ENCODE results near the gene RELT.

- TF ChIP-seq POLR2AphosphoS5 (IDR thresholded peaks at IDR 0.05; ENCODE audit: borderline replicate concordance, low read depth, low read length) (no peak), EZH2 (IDR thresholded peaks at IDR 0.05) (no peak), FOXP2 (optimal IDR thresholded peaks at IDR 0.05; ENCODE audit: control extremely low read depth, extremely low read length, insufficient read depth) (no peak)
These were observed 9.8 kb downstream of the RELT start for GRCh38 chr11:73386016-73386415.

Measured in SK-N-MC (cell line).